HS-27A (cell line): ENCODE results near the gene KRT8.
"Not testable (repeated sequence)": the region's sequence is repeated elsewhere in the genome, so short reads cannot be mapped to it uniquely, and the experiment has no call there.

Source experiments
- DNase-seq: peaks from one replicate; pipeline ENCODE4 v3.0.0-alpha.2; 2012; ENCODE audit warnings: low read depth, missing footprints

The KRT8 gene

DNA sequence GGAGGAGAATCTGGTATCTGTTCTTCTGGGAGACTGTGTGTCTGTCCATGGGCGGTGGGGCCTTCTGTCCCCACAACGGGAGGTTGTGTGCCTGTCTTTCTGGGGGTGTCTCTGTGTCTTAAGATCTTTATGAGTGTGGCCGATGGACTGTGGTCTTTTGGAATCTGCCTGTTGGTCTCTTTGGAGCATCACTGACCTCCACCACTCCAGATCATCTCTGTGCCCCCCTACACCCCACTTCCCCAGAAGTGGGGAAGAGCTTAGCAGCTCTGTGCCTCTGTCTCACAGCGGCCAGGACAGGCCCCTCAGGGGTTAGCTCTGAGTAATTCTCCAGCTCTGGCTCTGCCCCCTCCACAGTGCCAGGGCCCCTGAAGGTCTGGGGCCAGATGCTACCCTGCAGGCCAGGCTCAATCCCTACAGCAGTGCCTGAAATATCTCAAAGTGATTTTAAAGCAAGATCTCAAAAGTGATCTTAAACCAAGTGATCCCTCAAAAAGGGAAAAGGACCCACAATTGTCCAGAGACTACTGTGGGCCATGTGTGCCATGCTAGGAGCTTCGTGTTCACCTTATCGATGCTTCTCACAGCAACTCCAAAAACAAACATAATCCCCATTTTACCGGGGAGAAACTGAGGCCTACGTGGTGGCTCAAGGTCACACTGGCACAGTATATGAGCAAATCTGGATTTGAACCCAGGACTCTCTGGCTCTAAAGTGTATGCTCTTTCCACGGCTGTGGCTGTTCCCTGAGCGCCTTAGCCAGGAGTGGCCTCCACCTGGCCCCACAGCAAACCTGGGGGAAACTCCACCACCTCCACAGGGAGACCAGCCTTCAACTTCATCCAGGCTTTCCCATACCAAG, 30.1 kb downstream of the KRT8 start:
- no peak for DNase-seq

DNA sequence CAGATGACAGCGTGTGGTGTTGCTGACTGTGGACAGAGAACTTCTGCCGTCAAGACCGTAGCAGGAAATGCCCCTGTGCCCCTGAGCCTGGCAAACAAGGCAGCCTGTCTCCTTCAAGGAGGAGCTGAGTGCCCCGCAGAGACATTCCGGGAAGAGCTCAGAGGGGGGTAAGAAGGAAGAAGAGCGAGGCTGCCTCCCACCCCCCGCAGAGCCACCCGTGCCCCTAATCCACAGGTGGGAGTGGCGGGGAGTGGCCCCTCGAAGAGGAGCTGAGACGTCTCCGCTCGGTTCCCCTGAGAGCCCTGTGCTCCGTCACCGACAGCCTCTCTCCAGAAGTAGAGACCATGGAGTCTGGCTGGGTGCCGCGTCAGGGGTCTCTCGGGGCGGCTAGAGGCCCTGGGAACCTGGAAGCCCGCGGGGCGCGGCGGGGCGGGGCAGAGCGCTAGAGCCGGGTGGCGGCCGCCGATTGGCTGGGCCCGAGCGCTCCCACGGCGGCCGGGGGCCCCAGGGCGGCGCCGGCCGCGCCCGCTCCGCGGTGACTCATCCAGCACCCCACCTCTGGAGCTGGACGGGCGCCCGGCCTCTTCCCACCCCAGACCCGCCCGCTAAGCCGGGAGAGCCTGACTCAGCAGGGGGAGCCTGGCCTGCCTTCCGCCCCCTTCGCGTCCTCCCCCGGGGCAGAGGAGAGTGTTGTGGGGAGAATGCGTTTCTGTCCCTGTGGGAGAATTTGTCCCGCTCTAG, 30.9 kb downstream of the KRT8 start:
- peak; percentile 82 for DNase-seq

DNA sequence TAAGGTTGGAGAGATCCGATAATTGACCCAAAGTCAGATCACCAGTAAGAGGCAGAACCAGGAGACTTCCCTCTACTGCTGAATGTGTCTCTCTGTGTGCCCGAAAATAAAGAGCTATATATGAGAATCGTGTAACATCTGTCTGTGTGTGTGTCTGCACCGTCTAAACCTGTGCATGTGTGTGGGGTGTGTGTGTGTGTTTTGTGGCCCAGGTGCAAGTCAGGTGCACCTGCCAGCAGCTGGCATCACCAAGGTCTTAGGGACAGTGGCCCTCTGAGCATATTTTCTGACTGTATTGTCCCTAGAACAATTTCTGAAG, 31.4 kb downstream of the KRT8 start:
- DNase-seq: no peak

DNA sequence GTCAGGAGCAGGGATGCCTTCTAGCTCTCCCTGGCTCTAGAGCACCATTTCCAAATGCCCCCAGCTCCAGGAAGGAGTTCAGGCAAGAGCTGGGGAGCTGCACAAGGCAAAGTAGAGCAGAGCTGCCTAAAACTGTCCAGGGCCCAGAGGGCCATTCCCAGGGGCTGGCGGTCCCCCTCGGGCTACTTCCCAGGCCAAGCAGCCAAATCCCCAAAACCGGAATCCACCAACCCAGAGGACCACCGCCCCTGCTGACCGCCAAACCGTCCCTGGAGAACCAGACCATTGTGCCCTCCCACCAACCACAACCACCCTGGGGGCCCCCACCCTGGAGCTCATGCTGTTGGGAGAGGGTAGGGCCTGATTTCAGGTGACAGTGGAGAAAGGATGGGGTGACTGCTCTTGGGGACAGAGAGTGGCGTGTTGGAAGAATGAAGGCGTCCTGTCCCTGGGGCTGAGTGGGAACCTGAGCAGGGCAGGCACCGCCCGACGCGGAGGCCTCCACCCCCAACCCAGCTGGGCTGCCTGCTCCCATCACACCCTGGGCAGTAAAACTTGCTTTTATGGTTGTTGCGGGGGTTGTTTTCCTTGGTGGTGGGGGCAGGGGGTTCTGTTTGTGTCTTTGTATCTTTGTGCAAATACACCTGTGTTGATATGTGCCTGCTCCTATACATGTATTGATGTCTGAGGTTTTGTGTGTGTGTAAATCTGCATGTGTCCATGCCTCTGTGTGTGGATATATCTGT, 32.1 kb downstream of the KRT8 start:
- DNase-seq: no peak

DNA sequence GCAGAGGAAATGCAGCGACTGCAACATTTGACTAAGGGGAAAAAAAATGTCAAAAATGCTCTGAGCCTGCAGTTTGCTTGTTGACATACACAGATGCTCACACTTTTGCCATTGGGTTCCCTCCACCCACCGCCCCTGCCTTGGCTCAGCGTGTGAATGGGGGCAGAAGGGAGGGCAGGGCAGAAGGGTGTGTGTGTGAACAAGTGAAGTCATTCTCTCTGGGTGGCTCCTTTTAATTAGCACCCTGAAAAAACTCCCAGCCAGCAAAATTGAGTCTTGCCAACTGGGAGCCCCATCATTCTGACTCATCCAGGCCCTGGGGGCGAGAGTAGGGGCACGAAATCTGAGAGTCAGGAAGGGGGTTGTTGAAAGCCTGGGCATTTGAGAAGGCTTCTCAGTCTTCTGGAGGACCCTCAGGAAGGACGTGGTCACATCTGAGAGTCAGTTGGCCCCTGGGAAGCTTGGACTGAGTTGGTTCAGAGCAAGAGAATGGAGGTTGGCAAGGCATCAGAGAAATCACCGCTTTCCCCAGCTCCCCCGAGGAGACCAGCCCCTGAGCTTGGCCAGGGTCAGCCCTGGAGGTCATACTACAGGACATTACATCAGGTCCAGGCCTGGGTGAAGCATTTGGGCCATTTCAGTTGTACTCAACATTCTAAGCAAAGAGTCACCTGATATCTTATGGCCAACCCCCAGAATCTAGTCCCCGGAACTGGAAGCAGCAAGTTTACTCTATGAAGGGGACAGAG, 33.4 kb downstream of the KRT8 start:
- DNase-seq: peak; percentile 91

DNA sequence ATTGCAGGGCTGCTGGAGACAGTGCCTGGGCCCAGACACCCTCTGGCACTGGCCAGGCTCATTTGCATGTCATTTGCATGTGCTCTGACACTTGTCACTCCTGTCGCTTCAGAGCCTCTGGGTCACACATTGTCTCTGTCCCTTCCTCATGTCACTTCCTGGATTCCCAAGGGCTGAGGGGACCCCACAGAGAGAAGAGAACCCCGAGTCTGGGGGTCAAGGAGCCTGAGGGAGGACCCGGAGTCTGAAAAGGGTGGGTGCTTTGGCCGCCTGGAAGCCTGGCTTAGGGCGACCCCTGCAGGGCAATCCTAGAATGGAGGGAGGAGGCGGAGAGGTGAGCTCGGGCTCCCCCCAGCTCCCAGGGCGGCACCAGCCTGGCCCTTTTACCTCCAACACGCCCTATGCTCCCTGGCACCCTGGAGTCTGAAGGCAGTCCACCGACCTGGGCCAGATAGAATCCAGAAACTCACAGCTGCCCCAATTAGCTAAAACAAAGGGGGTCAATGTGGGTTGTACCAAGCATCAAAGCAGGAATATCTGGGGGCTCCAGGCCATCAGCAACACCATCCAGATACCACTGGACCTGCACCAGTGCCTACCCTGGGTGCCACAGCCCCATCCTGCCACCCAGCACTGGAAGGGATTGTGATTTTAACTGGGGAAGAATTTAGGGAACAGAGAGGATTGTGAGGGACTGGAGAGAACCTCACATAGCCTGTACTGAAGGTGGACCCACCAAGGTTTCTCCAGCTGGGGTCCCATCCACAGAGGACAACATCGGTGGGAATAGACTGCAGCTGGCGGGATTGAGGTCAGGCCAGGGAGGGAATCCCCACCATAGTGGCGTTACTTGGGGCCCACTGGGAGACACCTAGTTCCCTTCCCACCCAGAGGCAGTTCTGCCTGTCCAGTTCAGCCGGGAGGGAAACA, 34.2 kb downstream of the KRT8 start:
- DNase-seq: no peak

DNA sequence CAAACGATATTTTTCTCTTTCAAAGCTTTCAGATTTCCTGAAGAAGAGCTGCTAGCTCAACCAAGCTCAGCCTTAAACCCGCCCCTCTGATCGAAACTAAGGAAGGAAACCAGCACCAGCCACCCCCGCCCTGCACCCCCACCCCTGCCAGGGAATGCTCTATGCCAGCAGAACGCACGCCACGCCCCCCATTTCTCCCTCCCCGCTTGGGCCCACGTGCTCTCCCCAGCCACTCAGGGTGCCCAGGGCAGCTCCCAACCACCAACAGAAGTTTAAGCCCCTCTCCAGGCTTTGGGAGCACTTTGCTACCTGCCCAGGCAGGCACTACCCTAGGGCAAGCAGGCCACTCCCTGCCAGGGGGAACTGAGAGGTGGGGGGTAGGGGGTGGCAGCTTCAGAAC, 37.2 kb downstream of the KRT8 start:
- DNase-seq: no peak

DNA sequence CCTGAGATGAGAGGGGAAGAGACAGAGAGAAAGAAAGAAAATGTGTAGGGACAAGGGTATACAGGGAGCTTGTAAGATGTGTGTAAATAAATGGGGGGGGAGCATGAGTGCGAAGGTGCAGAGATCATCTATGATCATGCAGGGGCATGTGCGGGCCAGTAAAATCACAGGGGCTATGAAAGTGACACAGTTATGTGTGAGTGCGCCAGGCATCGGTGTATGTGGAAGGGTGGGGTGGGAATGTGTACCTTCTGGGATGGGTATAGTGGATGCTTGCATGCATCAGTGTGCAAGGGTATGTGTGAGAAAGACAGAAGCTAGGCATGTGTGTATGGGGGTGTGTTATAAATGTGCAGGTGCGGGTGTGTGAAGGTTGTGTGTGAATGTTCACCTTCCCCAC, 37.7 kb downstream of the KRT8 start:
- no peak for DNase-seq

DNA sequence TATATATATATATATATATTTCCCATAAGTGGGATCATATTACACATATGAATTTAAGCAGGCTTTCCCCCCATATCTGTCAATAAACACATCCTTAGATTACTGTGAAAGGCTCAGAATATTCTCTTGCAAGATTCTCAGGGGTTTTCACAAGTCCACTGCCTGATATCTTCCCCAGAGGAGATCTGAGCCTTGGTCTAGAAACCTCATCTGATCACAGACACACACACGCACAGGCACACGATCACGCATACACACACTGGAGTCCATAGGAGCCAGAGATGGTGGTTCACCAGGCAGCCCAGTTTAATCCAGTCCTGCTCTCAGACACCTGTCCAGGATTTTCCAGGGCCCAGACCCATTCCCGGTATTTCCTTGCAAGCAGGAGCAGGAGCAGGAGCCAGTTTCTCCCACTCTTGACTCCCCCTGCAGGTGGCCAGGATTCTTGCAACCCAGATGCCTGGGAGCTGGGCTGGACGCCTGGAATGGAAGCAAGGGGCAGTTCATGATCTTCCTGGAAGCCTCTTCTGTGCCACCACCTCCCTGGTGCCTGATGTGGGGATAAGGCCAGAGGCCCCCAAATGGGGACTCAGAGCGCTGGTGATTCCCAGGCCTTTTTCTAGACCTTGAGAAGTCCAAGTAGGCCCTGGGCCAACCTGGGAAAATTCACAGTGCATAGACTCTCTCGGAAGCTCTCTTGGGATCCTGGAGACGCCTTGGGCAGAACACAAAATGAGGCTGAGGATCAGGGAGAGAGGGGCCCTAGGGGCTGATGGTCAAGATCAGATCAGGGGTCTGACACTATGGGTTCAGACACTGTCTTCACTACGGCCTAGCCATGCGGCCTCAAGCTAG, 39.6 kb downstream of the KRT8 start:
- DNase-seq: no peak

DNA sequence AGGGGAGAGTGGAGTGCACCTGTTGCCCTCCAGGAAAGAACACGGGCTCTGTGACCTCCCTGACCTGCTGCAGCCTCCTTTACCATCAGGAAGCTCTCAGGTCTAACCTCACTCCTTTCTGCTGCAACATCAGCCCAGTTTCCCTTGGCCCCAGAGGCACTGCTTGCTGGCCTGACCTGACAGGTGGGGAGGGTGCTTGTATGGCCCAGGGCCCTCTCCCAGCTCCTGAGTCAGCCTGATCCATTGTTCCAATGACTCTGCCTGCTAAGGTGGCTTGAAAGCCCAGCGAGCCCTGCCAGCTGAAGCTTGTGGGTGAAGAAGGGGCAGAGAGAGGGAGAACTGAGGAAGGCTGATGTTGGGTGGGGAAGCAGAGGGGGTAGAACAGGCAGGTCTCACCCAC, 42.9 kb downstream of the KRT8 start:
- no peak for DNase-seq

DNA sequence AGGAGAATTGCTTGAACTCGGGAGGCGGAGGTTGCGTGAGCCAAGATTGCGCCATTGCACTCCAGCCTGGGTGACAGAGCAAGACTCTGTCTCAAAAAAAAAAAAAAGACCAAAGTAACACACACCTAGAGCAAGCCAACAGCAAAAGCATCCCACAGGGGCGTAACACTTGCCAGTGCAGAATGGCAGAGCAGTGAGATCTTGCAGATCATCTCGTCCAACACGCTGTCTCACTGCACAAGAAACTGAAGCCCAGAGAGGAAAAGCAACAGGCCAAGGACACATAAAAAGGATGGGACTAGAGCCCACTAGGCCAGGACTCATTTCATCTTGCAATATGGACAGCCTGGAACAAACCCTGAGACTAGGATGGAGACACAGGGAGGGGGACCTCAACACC, 43.4 kb downstream of the KRT8 start:
- no peak for DNase-seq

DNA sequence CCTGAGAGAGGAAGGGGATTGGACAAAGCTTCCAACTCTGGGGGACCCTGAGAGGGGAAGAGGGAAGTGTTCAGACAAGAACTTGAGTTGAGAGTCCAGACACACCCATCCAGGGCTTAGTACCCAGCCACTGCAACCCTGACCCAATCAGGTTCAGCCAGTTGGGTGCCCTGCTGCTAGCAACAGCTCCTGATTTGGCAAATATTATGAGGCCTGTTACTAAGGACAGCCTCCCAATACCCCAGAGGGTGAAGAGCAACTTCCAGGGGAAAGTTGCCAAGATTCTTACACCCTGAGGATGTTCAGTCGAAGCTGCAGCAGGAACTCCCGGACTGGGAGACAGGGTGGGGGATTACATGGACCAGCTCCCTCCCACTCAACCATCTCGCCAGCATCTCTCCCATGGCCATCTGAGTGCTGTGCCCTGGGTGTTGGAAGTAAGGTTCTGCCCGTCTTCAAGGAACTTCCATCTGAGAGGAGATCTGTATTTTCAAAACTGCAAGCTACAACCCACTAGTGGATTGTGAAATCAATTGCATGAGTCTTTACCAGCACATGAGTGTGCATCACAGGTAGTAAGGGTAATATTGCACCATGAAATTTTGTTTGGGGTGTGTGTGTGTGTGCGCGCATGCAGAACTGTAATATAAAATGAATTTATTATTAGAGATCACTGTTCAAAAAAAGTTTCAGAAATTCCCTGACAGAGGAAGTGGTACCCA, 44.6 kb downstream of the KRT8 start:
- DNase-seq: no peak

DNA sequence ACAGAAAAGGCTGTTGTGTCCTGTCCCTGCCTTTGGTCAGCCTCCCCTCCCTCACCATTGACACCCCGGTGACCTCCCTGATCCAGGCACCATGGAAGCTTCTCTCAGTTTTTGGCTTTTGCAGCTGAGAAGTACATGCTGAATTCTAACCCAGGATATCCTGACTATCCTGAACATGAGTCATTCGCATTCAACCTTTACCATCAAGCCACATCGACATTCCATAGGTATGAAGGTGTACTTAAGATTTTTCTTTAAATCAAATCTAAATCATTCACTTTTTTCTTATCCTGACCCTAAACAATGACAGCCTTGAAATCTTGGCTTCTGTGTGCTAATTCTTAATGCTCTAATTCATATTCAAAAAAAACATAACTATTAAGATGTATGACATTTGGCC, 47.4 kb downstream of the KRT8 start:
- DNase-seq: no peak

DNA sequence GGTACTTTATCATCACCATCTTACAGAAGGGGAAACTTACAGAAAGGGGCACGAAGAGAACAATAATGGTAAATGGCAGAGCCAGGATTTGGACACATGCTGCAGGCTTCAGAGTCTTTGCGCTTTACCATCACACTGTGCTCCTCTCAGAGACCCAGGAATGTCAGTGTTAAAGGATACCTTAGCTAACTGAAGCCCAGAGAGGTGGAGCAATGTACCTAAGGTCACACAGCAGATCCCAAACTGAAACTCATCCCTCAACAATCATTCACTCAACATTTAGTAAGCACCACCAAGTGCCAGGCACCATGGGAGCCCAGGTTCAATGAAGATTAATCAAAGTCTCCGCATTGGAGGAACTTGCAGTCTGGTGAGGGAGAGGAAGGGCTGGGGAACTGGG, 48.1 kb downstream of the KRT8 start:
- DNase-seq: no peak

DNA sequence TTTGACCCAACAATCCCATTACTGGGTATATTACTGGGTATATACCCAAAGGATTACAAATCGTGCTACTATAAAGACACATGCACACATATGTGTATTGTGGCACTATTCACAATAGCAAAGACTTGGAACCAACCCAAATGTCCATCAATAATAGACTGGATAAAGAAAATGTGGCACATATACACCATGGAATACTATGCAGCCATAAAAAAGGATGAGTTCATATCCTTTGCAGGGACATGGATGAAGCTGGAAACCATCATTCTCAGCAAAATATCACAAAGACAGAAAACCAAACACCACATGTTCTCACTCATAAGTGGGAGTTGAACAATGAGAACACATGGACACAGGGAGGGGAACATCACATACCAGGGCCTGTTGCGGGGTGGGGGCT, 48.8 kb downstream of the KRT8 start:
- DNase-seq: not testable (repeated sequence)

DNA sequence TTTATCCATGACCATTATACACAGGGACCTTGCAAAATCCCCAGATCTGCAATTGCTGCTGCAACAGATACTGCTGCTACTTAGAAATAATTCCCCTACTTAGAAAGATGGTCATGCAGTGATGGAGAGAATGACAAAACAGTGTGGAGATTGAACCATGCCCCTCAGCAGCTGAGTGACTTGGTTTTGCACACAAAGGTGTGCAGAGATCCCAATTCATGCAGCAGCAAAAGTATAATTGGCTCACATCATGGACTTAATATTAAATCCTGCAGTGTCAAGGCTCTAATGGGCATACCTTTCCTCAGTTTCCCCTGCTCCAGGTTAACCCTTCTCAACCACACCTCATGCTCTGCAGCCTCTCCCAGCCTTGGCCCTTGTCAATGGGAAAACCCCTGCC, 53.1 kb downstream of the KRT8 start:
- no peak for DNase-seq

DNA sequence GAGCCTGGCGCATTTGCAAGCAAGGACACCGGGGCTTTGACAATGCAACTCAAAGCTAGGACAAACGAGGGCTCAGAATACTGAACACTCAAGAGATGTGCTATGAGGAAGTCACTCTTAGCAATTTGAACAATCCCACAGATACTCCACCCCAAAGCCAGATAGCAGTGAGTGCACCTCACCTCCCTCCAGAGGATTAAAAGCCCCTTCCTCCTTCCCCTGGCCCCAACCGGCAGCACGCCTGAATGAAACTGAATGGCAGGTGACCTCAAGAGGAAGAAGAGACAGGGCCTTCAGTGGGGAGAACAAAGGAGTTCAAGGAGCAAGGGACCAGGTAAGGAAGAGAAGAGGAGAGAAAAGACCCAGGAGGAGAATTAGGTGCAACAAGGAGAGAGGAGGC, 54.2 kb downstream of the KRT8 start:
- DNase-seq: no peak

DNA sequence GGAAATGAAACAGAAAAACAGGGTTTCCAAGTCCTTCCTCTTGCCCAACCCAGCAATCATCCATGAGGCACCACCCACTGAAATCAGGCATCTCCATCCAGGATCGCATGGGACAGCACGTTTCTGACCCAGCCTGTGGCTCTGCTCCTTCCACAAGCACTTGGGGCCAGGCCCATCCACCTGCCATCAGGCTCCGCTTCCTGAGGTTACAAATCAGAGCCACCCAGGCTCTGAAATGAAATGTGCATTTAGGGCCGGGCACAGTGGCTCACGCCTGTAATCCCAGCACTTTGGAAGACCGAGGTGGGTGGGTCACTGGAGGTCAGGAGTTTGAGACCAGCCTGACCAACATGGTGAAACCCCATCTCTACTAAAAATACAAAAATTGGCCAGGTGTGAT, 55.4 kb downstream of the KRT8 start:
- DNase-seq: no peak

DNA sequence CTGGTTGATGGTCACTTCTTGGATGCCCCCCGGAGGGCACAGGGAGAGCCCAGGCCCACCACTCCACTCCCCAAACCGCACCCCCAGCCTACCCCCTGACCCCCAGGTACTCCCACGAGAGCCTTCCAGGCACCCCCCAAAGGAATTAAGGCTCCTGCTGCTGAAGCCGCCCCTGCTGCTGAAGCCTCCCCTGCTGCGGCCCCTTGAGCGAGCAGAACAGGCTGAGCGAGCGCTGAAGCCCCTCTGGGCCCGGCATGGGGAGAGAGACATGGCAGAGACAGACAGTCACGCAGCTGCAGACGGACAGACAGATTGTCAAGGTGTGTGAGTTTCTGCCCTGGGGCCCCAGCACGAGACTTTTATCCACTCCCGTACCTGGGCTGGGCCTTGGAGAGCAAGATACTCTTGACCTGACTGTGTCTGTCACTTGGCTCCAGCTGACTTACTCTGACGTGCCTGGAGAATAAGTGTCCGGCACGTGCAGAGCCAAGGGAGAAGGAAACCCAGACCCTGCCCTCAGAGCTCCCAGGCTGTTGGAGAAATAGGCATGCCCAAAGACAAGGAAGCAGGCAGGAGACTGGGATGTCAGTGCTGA, 56.1 kb downstream of the KRT8 start, which contains the start of gene KRT78:
Gene KRT78 (minus strand): TSS at position 334 of the 595 bp plus-strand sequence. CDS start 64 bp downstream, at position 270.
- DNase-seq: no peak
